NCI-H1417 treated with DMSO at 0.1 percent for 48 hours (cell line): ENCODE measurements around the gene DELE1.
"Not testable (repeated sequence)": the region's sequence is repeated elsewhere in the genome, so short reads cannot be mapped to it uniquely, and the experiment has no call there.

ENCODE experiments used
- DNase-seq: peaks from one replicate; lab custom pipeline; 2025; lab: John Stamatoyannopoulos, UW

Gene DELE1

GRCh38 chr5:141883892-141884318, 39.8 kb upstream of the DELE1 start:
- no peak for DNase-seq

GRCh38 chr5:141889282-141889871, 34.3 kb upstream of the DELE1 start:
- no peak for DNase-seq

- DNase-seq = not testable (repeated sequence)
Observed at GRCh38 chr5:141890429-141890828, 33.2 kb upstream of the DELE1 start.

- no peak for DNase-seq
Observed at GRCh38 chr5:141897425-141897824, 26.2 kb upstream of the DELE1 start.

GRCh38 chr5:141898448-141899049, 25.1 kb upstream of the DELE1 start:
- DNase-seq = no peak

- DNase-seq = no peak
Observed at GRCh38 chr5:141902015-141902814, 21.5 kb upstream of the DELE1 start.

GRCh38 chr5:141903261-141903660, 20.4 kb upstream of the DELE1 start:
- DNase-seq = no peak

GRCh38 chr5:141904551-141904950, 19.1 kb upstream of the DELE1 start:
- no peak for DNase-seq

GRCh38 chr5:141906517-141906916, 17.2 kb upstream of the DELE1 start:
- no peak for DNase-seq

- DNase-seq = no peak
Observed at GRCh38 chr5:141906972-141907371, 16.7 kb upstream of the DELE1 start.

- no peak for DNase-seq
Observed at GRCh38 chr5:141908796-141909195, 14.9 kb upstream of the DELE1 start.

GRCh38 chr5:141909212-141909611, 14.5 kb upstream of the DELE1 start:
- DNase-seq = no peak

- no peak for DNase-seq
Observed at GRCh38 chr5:141910271-141910673, 13.4 kb upstream of the DELE1 start.

GRCh38 chr5:141913560-141914198, 10.0 kb upstream of the DELE1 start:
- no peak for DNase-seq

- no peak for DNase-seq
Observed at GRCh38 chr5:141914199-141914743, 9.4 kb upstream of the DELE1 start.

- no peak for DNase-seq
Observed at GRCh38 chr5:141914797-141915196, 8.9 kb upstream of the DELE1 start.

GRCh38 chr5:141915881-141916336, 7.8 kb upstream of the DELE1 start:
- DNase-seq = no peak

GRCh38 chr5:141916522-141916921, 7.1 kb upstream of the DELE1 start:
- DNase-seq = no peak

- no peak for DNase-seq
Observed at GRCh38 chr5:141917760-141918159, 5.9 kb upstream of the DELE1 start.

- DNase-seq = no peak
Observed at GRCh38 chr5:141919218-141920119, 4.2 kb upstream of the DELE1 start.

GRCh38 chr5:141920771-141921170, 2.9 kb upstream of the DELE1 start:
- DNase-seq = no peak
